HepG2 (cell line): ENCODE results near the gene ACOXL. TPM values are rescaled to one million over a fixed set of nuclear protein-coding genes. Genes with fewer than 3 reads are reported as not detected.

Experiments used
- ATAC-seq: fragments of 200-7000 bp; cut with Tn5 transposase; 3 replicates; pipeline ENCODE4 v1.9.1; 2020; ENCODE audit warnings: mild to moderate bottlenecking, moderate library complexity
- BruUV-seq: library from RNA; stranded (reverse); fragments of 400-500 nt; replicated peaks from 2 replicates; lab custom pipeline; 2021; lab: Mats Ljungman, UMichigan
- CTCF ChIA-PET: fragments of 300-600 bp; formaldehyde crosslinking; extraction: SDS; loops from one replicate; lab custom pipeline; 2021; ENCODE audit warnings: low total read pairs, inconsistent platforms, low intra/inter-chr PET ratio; lab: Yijun Ruan, JAX
- POLR2A ChIA-PET: fragments of 350-600 bp; sonication (Branson Sonifier 250); formaldehyde crosslinking; loops from one replicate; lab custom pipeline; 2020; ENCODE audit warnings: antibody characterized with exemption, inconsistent platforms; lab: Yijun Ruan, JAX
- DNase-seq: peaks from one replicate; pipeline ENCODE4 v3.0.0-alpha.2; 2015; ENCODE audit warnings: low spot score
- FAIRE-seq: peaks from 3 replicates; lab custom pipeline; 2011; peaks lifted over from hg19 to GRCh38; lab: Jason Lieb, UNC
- H2AFZ ChIP-seq: one replicate; pipeline ENCODE4 v1.6.1; 2011; ENCODE audit warnings: low read length, inconsistent platforms
- H3K27ac ChIP-seq: fragments of 300-600 bp; 3 replicates; pipeline ENCODE4 v1.8.0; 2011; ENCODE audit warnings: mixed run types, mild to moderate bottlenecking, mixed read lengths, low read length, inconsistent platforms; ENCODE audit not compliant: insufficient read depth; ENCODE audit errors: extremely low read length
- H3K27me3 ChIP-seq, 2 experiments: fragments of 200-600 bp in 1 of 2; 2 replicates in 1 of 2; 3 replicates in 1 of 2; pipeline versions ENCODE4 v1.6.0 to v1.8.0; 2011; ENCODE audit warnings: low read length in 2 of 2, mild to moderate bottlenecking in 2 of 2, moderate library complexity in 2 of 2, inconsistent platforms in 1 of 2; ENCODE audit not compliant: insufficient read depth in 2 of 2, control insufficient read depth in 1 of 2
- H3K36me3 ChIP-seq, 2 experiments: fragments of 200-600 bp in 1 of 2; replicated peaks in 1 of 2; 2 replicates in 1 of 2; 3 replicates in 1 of 2; pipeline versions ENCODE4 v1.5.1 to v1.8.0; 2011; ENCODE audit warnings: low read length in 2 of 2, inconsistent platforms in 1 of 2; ENCODE audit not compliant: insufficient read depth in 2 of 2, control insufficient read depth in 1 of 2
- H3K4me1 ChIP-seq: 2 replicates; pipeline ENCODE4 v1.5.1; 2012; ENCODE audit warnings: low read length, inconsistent platforms; ENCODE audit not compliant: insufficient read depth
- H3K4me2 ChIP-seq: 2 replicates; pipeline ENCODE4 v1.6.0; 2011; ENCODE audit warnings: low read depth, low read length, inconsistent platforms
- H3K4me3 ChIP-seq, 3 experiments: fragments of 200-600 bp in 1 of 3; sonication (generic), shearing (Covaris generic) in 1 of 3; replicated peaks in 1 of 3; 2 replicates each; pipeline ENCODE4 v1.5.1; 2011 to 2016; ENCODE audit warnings: low read length in 3 of 3, inconsistent platforms in 2 of 3, low read depth in 2 of 3, mild to moderate bottlenecking in 2 of 3, control low read depth in 1 of 3, mixed read lengths in 1 of 3; ENCODE audit not compliant: insufficient read depth in 1 of 3
- H3K79me2 ChIP-seq: one replicate; pipeline ENCODE4 v1.6.1; 2011; ENCODE audit warnings: low read length, inconsistent platforms; ENCODE audit not compliant: insufficient read depth
- H3K9ac ChIP-seq: 2 replicates; pipeline ENCODE4 v1.6.0; 2011; ENCODE audit warnings: mild to moderate bottlenecking, low read depth, low read length, inconsistent platforms; ENCODE audit not compliant: insufficient read depth
- H3K9me3 ChIP-seq: 2 replicates; pipeline ENCODE4 v1.5.1; 2012; ENCODE audit warnings: mild to moderate bottlenecking, low read length
- H4K20me1 ChIP-seq: 2 replicates; pipeline ENCODE4 v1.6.0; 2011; ENCODE audit warnings: inconsistent platforms, mild to moderate bottlenecking, low read length, moderate library complexity; ENCODE audit not compliant: insufficient read depth
- DR1 ChIP-seq: sonication (generic); formaldehyde crosslinking; IDR thresholded peaks from 2 replicates; pipeline ENCODE4 v1.8.0; 2021; ENCODE audit warnings: mild to moderate bottlenecking, missing genetic modification reagents, inconsistent platforms
- RFX1 ChIP-seq: fragments of 450-650 bp; IDR thresholded peaks from 2 replicates; pipeline ENCODE4 v1.6.1; 2017
- RORA ChIP-seq: sonication (generic); formaldehyde crosslinking; IDR thresholded peaks from 2 replicates; pipeline ENCODE4 v1.5.0; 2020; ENCODE audit warnings: mild to moderate bottlenecking, missing genetic modification reagents, moderate library complexity
- ZNF468 ChIP-seq: sonication (generic); formaldehyde crosslinking; IDR thresholded peaks from 2 replicates; pipeline ENCODE4 v1.8.0; 2022; ENCODE audit warnings: mild to moderate bottlenecking, moderate library complexity, missing genetic modification reagents
- WGBS: methylation state at CpG from one replicate; pipeline ENCODE4 v1.1.6; 2017; ENCODE audit warnings: low lambda C conversion rate; 5-methylcytosine and 5-hydroxymethylcytosine counted together
- in situ Hi-C: cut with HindIII; loops from 2 replicates; pipeline ENCODE4 v1.10.0; 2017; ENCODE audit warnings: low pct_unique_long_range_greater_than_20kb; ENCODE audit not compliant: extremely low pct_ligation_motif_present
- intact Hi-C: fragments of 100-400 bp; cut with micrococcal nuclease; formaldehyde crosslinking; loops from one replicate; pipeline ENCODE4 v1.10.0; 2022; ENCODE audit not compliant: unreplicated experiment
- polyA plus RNA-seq, 8 experiments: library from polyadenylated mRNA; depleted of rRNA in 3 of 8; stranded (reverse) in 7 of 8; unstranded in 1 of 8; fragments of >200 nt; fragmentation: Illumina TruSeq in 4 of 8; extraction: Trizol in 4 of 8; gene quantifications; 2 replicates each; pipeline versions ENCODE4 v1.2.1 to v1.2.3, GENCODE V29; 2011 to 2016; ENCODE audit warnings: low read depth in 4 of 8, missing spikeins in 1 of 8, mixed read lengths in 1 of 8; ENCODE audit not compliant: insufficient read depth in 1 of 8
- total RNA-seq, 5 experiments: library from RNA; depleted of rRNA; stranded (reverse); fragments of >200 nt; fragmentation: Illumina TruSeq; extraction: Trizol; gene quantifications; 2 replicates each; pipeline ENCODE4 v1.2.3, GENCODE V29; 2016; ENCODE audit warnings: low read depth in 1 of 5
- TF ChIP-seq, protein P1 (sequence below): sonication (generic); formaldehyde crosslinking; IDR thresholded peaks from 2 replicates; pipeline ENCODE4 v1.5.1; 2020; ENCODE audit warnings: mild to moderate bottlenecking, missing genetic modification reagents, borderline replicate concordance
- TF ChIP-seq, protein P2 (sequence below): sonication (generic); formaldehyde crosslinking; IDR thresholded peaks from 2 replicates; pipeline ENCODE4 v1.5.0; 2020; ENCODE audit warnings: mild to moderate bottlenecking, low read depth, missing genetic modification reagents, borderline replicate concordance

ACOXL gene
- total and polyA plus RNA-seq, 2 of the 13 experiments (the other 11 are each of a cell fraction or from before 2014, with no cell fraction given): not detected

DNA sequence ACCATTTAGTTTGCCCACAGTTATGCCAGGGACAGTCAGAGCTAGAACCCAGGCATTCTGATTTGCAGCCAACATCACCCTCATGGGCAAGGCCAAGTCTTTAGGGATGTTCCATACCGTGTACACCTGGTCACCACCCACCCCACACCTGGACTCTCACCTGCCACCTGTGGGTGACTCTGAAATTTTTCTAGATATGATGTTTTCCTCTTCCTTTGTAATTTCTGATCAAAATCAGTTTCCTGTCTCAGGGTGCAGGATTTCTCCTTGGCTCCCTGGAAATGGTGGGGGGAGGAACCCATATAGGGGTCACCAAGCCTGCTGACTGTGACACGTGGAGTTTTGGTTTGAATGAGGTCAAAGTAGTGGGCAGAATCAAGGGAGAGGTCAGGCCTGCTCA lies 138.2 kb downstream of the ACOXL start:
- in situ Hi-C loops: no loop called here
- CTCF ChIA-PET: no interaction called here
- no TSS peak for BruUV-seq

More for the DNA sequence above, 138.2 kb downstream of the ACOXL start:
- H3K27ac ChIP-seq: no peak overlapping the region
- FAIRE-seq: no peak
- WGBS: 5% methylated on average over 2 of the region's 2 CpGs
- no peaks in the 10 kb centered on the region for H3K79me2 ChIP-seq
- H3K4me2 ChIP-seq: no peak overlapping the region
- TF ChIP-seq, protein P1, sequence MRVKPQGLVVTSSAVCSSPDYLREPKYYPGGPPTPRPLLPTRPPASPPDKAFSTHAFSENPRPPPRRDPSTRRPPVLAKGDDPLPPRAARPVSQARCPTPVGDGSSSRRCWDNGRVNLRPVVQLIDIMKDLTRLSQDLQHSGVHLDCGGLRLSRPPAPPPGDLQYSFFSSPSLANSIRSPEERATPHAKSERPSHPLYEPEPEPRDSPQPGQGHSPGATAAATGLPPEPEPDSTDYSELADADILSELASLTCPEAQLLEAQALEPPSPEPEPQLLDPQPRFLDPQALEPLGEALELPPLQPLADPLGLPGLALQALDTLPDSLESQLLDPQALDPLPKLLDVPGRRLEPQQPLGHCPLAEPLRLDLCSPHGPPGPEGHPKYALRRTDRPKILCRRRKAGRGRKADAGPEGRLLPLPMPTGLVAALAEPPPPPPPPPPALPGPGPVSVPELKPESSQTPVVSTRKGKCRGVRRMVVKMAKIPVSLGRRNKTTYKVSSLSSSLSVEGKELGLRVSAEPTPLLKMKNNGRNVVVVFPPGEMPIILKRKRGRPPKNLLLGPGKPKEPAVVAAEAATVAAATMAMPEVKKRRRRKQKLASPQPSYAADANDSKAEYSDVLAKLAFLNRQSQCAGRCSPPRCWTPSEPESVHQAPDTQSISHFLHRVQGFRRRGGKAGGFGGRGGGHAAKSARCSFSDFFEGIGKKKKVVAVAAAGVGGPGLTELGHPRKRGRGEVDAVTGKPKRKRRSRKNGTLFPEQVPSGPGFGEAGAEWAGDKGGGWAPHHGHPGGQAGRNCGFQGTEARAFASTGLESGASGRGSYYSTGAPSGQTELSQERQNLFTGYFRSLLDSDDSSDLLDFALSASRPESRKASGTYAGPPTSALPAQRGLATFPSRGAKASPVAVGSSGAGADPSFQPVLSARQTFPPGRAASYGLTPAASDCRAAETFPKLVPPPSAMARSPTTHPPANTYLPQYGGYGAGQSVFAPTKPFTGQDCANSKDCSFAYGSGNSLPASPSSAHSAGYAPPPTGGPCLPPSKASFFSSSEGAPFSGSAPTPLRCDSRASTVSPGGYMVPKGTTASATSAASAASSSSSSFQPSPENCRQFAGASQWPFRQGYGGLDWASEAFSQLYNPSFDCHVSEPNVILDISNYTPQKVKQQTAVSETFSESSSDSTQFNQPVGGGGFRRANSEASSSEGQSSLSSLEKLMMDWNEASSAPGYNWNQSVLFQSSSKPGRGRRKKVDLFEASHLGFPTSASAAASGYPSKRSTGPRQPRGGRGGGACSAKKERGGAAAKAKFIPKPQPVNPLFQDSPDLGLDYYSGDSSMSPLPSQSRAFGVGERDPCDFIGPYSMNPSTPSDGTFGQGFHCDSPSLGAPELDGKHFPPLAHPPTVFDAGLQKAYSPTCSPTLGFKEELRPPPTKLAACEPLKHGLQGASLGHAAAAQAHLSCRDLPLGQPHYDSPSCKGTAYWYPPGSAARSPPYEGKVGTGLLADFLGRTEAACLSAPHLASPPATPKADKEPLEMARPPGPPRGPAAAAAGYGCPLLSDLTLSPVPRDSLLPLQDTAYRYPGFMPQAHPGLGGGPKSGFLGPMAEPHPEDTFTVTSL: no peak
- no peak for TF ChIP-seq ZNF468 (CRISPR knock-in tag)
- TF ChIP-seq, protein P2, sequence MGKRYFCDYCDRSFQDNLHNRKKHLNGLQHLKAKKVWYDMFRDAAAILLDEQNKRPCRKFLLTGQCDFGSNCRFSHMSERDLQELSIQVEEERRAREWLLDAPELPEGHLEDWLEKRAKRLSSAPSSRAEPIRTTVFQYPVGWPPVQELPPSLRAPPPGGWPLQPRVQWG (CRISPR knock-in tag): no peak
- no peak for TF ChIP-seq DR1 (CRISPR knock-in tag)
- TF ChIP-seq RFX1: no peak
- TF ChIP-seq RORA (CRISPR knock-in tag): no peak
- TF ChIP-seq, all 625 proteins: peak for 0
- Histone ChIP-seq H4K20me1 (no peaks in the 10 kb centered on the region), H3K9me3 (no peaks in the 10 kb centered on the region), H3K36me3 (no peaks in the 10 kb centered on the region), H3K27me3 (peaks cover 4 to 37% of the 10 kb centered on the region in 2 experiments; a peak in 4 of 5 replicates), H2AFZ (no peak overlapping the region), H3K4me1 (no peaks in the 10 kb centered on the region), H3K4me3 (no peak overlapping the region), H3K9ac (no peak overlapping the region)
- intact Hi-C loops: no loop called here
- DNase-seq (no peak), ATAC-seq (no peak)
- POLR2A ChIA-PET: no interaction called here
